Tibial artery (tissue), 4 donors: ENCODE data around the gene CCRL2.

Experiments
- DNase-seq, 2 donors: peaks; one replicate each; pipeline ENCODE4 v3.0.0-alpha.2; 2019
- H3K27ac ChIP-seq, 2 donors: fragments of 200-600 bp; sonication (generic) in 1 of 2; 1 replicate in 1 of 2; 2 replicates in 1 of 2; pipeline ENCODE4 v1.5.1; 2018 to 2019; ENCODE audit warnings: mild to moderate bottlenecking in 1 of 2
- H3K27me3 ChIP-seq, 2 donors: fragments of 200-600 bp; sonication (generic) in 1 of 2; one replicate each; pipeline versions ENCODE4 v1.5.1 to v1.6.0; 2016 to 2019
- H3K36me3 ChIP-seq, 3 donors: fragments of 200-600 bp; sonication (generic) in 2 of 3; one replicate each; pipeline ENCODE4 v1.5.1; 2016 to 2019; ENCODE audit warnings: mild to moderate bottlenecking in 2 of 3
- H3K4me1 ChIP-seq, 4 donors: fragments of 200-600 bp; sonication (generic) in 2 of 4; 1 replicate in 3 of 4; 2 replicates in 1 of 4; pipeline ENCODE4 v1.5.1; 2016 to 2019
- H3K4me3 ChIP-seq, 2 donors: fragments of 200-600 bp; sonication (generic) in 1 of 2; 1 replicate in 1 of 2; 2 replicates in 1 of 2; pipeline ENCODE4 v1.5.1; 2018 to 2019; ENCODE audit warnings: mild to moderate bottlenecking in 2 of 2
- H3K9me3 ChIP-seq, 3 donors: fragments of 200-600 bp; sonication (generic) in 1 of 3; one replicate each; pipeline ENCODE4 v1.5.1; 2016 to 2019
- CTCF ChIP-seq, 2 experiments: fragments of 200-600 bp in 1 of 2; fragments of 450-650 bp in 1 of 2; IDR thresholded peaks; one replicate each; pipeline ENCODE4 v1.5.1; 2017 to 2019; ENCODE audit warnings: antibody characterized with exemption in 2 of 2, mild to moderate bottlenecking in 1 of 2, moderate library complexity in 1 of 2
- intact Hi-C: fragments of 100-400 bp; cut with DNase I; formaldehyde crosslinking; loops from one replicate; pipeline ENCODE4 v1.15.0; 2023; ENCODE audit warnings: low total_unique reads

The CCRL2 gene

GRCh38 chr3:46416125-46416810 lies 9.2 kb downstream of the CCRL2 start:
- H3K4me3 ChIP-seq: no peak overlapping the region
- no peaks in the 10 kb centered on the region for H3K27me3 ChIP-seq
- no peak overlapping the region for H3K27ac ChIP-seq
- TF ChIP-seq CTCF (IDR thresholded peaks at IDR 0.05): no peak
- intact Hi-C loops: no loop called here
- no peaks in the 10 kb centered on the region for H3K36me3 ChIP-seq
- DNase-seq: no peak
- no peaks in the 10 kb centered on the region for H3K4me1 ChIP-seq
- no peaks in the 10 kb centered on the region for H3K9me3 ChIP-seq

- no peak overlapping the region for H3K27ac ChIP-seq
- intact Hi-C loops: no loop called here
Observed at GRCh38 chr3:46416811-46417510, 9.9 kb downstream of the CCRL2 start.

GRCh38 chr3:46417841-46418611 lies 11.0 kb downstream of the CCRL2 start:
- intact Hi-C loops: no loop called here
- Histone ChIP-seq H3K9me3 (no peaks in the 10 kb centered on the region), H3K4me3 (no peak overlapping the region), H3K4me1 (no peaks in the 10 kb centered on the region), H3K27ac (no peak overlapping the region), H3K27me3 (no peaks in the 10 kb centered on the region), H3K36me3 (no peaks in the 10 kb centered on the region)
- no peak for TF ChIP-seq CTCF (IDR thresholded peaks at IDR 0.05)
- DNase-seq: no peak

More at GRCh38 chr3:46416811-46417510, 9.9 kb downstream of the CCRL2 start:
- Histone ChIP-seq H3K36me3 (no peaks in the 10 kb centered on the region), H3K27me3 (no peaks in the 10 kb centered on the region), H3K4me1 (no peaks in the 10 kb centered on the region), H3K4me3 (no peak overlapping the region), H3K9me3 (no peaks in the 10 kb centered on the region)
- no peak for TF ChIP-seq CTCF (IDR thresholded peaks at IDR 0.05)
- no peak for DNase-seq

GRCh38 chr3:46419816-46420215 lies 12.8 kb downstream of the CCRL2 start:
- H3K4me1 ChIP-seq: no peaks in the 10 kb centered on the region
- intact Hi-C loops: no loop called here
- H3K36me3 ChIP-seq: no peaks in the 10 kb centered on the region
- H3K27ac ChIP-seq: no peak overlapping the region
- DNase-seq: no peak
- H3K9me3 ChIP-seq: no peaks in the 10 kb centered on the region
- no peak overlapping the region for H3K4me3 ChIP-seq
- H3K27me3 ChIP-seq: no peaks in the 10 kb centered on the region
- no peak for TF ChIP-seq CTCF (IDR thresholded peaks at IDR 0.05)

GRCh38 chr3:46420931-46421330 lies 13.9 kb downstream of the CCRL2 start:
- TF ChIP-seq CTCF (IDR thresholded peaks at IDR 0.05): no peak
- no peaks in the 10 kb centered on the region for H3K36me3 ChIP-seq
- intact Hi-C loops: no loop called here
- no peak overlapping the region for H3K27ac ChIP-seq
- H3K4me3 ChIP-seq: no peak overlapping the region
- no peak for DNase-seq
- H3K4me1 ChIP-seq: no peaks in the 10 kb centered on the region
- no peaks in the 10 kb centered on the region for H3K9me3 ChIP-seq
- no peaks in the 10 kb centered on the region for H3K27me3 ChIP-seq
